Skeletal muscle tissue (tissue), 4 donors: ENCODE measurements around the gene FAM219B. TPM values are rescaled to one million over a fixed set of nuclear protein-coding genes. Genes with fewer than 3 reads are reported as not detected.
A peak's percentile ranks its signal among the peaks of the same experiment; 100 is the strongest.
"Not testable (repeated sequence)": the region's sequence is repeated elsewhere in the genome, so short reads cannot be mapped to it uniquely, and the experiment has no call there.

Experiments used
- H3K27ac ChIP-seq: one replicate; pipeline ENCODE4 v1.7.0; 2013; ENCODE audit warnings: mild to moderate bottlenecking, low read depth, low read length, inconsistent platforms
- H3K27me3 ChIP-seq, 3 donors: one replicate each; pipeline ENCODE4 v1.7.0; 2013; ENCODE audit warnings: low read length in 3 of 3; ENCODE audit not compliant: control insufficient read depth in 3 of 3, insufficient read depth in 3 of 3
- H3K36me3 ChIP-seq, 3 donors: one replicate each; pipeline ENCODE4 v1.7.0; 2013; ENCODE audit warnings: low read length in 3 of 3; ENCODE audit not compliant: control insufficient read depth in 3 of 3, insufficient read depth in 3 of 3
- H3K4me1 ChIP-seq, 3 donors: one replicate each; pipeline ENCODE4 v1.7.0; 2013; ENCODE audit warnings: low read length in 3 of 3, mild to moderate bottlenecking in 3 of 3; ENCODE audit not compliant: control insufficient read depth in 3 of 3, insufficient read depth in 3 of 3
- H3K4me3 ChIP-seq, 3 donors: one replicate each; pipeline ENCODE4 v1.7.0; 2013; ENCODE audit warnings: low read length in 3 of 3
- H3K9ac ChIP-seq, 3 donors: one replicate each; pipeline ENCODE4 v1.7.0; 2013; ENCODE audit warnings: low read length in 3 of 3, mild to moderate bottlenecking in 3 of 3, moderate library complexity in 2 of 3, low read depth in 1 of 3
- H3K9me3 ChIP-seq, 3 donors: one replicate each; pipeline ENCODE4 v1.7.0; 2013; ENCODE audit warnings: low read length in 3 of 3; ENCODE audit not compliant: control insufficient read depth in 3 of 3
- total RNA-seq: library from RNA; depleted of rRNA; stranded (reverse); fragments of >200 nt; gene quantifications from one replicate; pipeline ENCODE4 v1.2.3, GENCODE V29; 2014
- donor health status: Osteomylitis.

The FAM219B gene
- total RNA-seq, 1 donor from 2014 or later: 33.4 TPM

DNA sequence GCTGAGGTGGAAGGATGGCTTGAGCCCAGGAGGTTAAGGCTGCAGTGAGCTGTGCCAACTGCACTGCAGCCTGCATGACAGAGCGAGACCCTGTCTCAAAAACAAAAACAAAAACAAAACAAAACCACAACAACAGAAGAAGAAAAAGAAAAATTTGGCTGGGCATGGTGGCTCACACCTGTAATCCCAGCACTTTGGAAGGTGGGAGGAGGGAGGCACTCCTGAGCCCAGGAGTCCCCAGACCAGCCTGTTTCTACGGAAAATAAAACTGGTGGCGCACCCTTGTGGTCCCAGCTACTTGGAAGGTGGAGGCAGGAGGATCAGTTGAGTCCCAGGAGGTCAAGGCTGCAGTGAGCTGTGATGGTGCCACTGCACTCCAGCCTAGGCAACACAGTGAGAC lies 28.5 kb upstream of the FAM219B start:
- H3K27me3 ChIP-seq, H3K27ac ChIP-seq, H3K9ac ChIP-seq, H3K9me3 ChIP-seq, H3K36me3 ChIP-seq: not testable (repeated sequence)
- Histone ChIP-seq H3K4me1 (peaks cover 8 to 21% (median 12%) of the 10 kb centered on the region in 3 donors), H3K4me3 (peak overlapping the region in 1 of 3 donors; percentile 13)

- Histone ChIP-seq H3K9me3 (no peaks in the 10 kb centered on the region), H3K4me1 (peaks cover 8 to 21% (median 12%) of the 10 kb centered on the region in 3 donors), H3K36me3 (peaks cover 7 to 12% (median 12%) of the 10 kb centered on the region in 3 donors), H3K4me3 (no peak overlapping the region), H3K27me3 (no peaks in the 10 kb centered on the region), H3K9ac (no peak overlapping the region), H3K27ac (no peak overlapping the region)
These were observed 26.9 kb upstream of the FAM219B start for GRCh38 chr15:74933573-74933972.

DNA sequence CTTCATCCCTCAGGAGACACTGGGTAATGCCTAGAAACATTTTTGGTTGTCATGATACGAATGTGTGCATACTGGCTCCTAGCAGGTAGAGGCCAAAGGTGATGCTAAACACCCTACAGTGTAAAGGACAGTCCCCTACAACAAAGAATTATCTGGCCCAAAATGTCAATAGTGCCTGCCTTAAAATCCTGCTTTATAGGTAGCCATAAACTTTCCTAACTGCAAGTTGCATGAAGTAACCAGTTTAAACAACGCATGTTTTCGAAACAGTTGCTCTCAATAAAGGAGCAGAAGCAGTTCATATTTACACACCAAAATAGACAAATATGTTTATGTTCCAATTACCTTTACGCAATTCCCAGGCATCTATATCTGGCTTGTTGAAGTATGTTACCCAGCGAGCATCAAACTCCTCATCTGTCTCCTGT lies 22.1 kb upstream of the FAM219B start:
- Histone ChIP-seq H3K4me3 (no peak overlapping the region), H3K9me3 (no peaks in the 10 kb centered on the region), H3K4me1 (no peaks in the 10 kb centered on the region), H3K27ac (no peak overlapping the region), H3K36me3 (peaks cover 19 to 33% (median 29%) of the 10 kb centered on the region in 3 donors), H3K9ac (no peak overlapping the region), H3K27me3 (no peaks in the 10 kb centered on the region)

DNA sequence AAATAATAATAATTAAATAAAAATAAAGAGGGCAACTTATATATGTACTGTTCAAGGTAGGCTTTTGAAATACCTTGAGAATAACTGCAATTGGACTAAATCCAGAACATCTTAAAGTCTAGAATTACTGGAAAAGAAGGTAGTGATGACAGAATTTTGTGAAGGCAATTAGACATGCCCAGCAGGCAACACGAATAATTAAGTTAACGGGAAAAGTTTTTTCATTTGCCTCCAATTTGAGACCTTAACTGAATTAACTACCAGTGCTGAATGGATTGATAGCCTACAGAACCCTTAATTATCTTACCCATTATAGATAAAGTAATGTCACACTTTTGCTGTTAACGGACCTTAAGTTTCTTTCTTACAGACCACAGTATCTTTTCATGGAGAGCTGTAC lies 17.9 kb upstream of the FAM219B start:
- Histone ChIP-seq H3K4me3 (no peak overlapping the region), H3K4me1 (no peaks in the 10 kb centered on the region), H3K36me3 (peaks cover 41 to 56% (median 51%) of the 10 kb centered on the region in 3 donors), H3K9me3 (no peaks in the 10 kb centered on the region), H3K9ac (no peak overlapping the region), H3K27me3 (no peaks in the 10 kb centered on the region), H3K27ac (no peak overlapping the region)

DNA sequence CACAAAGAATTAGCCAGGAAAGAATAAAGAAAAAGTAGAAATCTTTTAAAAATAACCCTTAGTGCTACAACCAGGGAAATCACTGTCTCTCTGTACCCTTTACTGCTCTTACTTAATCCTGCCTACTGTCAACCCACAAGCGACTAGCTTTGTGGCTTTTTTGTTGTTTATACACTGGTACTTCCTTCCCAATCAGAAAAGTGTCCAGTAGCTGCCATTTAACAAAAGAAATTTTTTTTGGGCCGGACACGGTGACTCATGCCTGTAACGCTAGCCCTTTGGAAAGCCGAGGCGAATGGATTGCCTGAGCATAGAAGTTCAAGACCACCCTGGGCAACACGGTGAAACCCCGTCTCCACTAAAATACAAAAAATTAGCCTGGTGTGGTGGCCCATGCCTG lies 13.8 kb upstream of the FAM219B start:
- Histone ChIP-seq H3K27ac (no peak overlapping the region), H3K4me1 (no peaks in the 10 kb centered on the region), H3K27me3 (no peaks in the 10 kb centered on the region), H3K4me3 (no peak overlapping the region), H3K9me3 (no peaks in the 10 kb centered on the region), H3K36me3 (peaks cover 50 to 58% (median 54%) of the 10 kb centered on the region in 3 donors), H3K9ac (no peak overlapping the region)

DNA sequence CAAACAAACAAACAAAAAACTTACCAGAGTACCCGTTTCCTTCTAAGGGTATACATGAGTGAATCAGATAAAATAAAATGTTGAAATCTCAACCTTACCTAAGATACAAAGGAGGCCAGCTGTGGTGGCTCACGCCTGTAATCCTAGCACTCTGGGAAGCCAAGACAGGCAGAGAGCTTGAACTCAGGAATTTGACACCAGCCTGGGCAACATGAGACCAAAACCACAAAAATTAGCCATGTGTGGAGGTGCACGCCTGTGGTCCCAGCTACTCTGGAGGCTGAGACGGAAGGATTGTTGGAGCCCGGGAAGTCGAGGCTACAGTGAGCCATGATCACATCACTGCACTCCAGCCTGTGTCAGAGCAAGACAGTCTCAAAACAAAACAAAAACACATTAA lies 11.0 kb upstream of the FAM219B start:
- H3K4me3 ChIP-seq: no peak overlapping the region
- no peaks in the 10 kb centered on the region for H3K27me3 ChIP-seq
- no peak overlapping the region for H3K27ac ChIP-seq
- no peaks in the 10 kb centered on the region for H3K9me3 ChIP-seq
- H3K36me3 ChIP-seq: peaks cover 44 to 53% (median 53%) of the 10 kb centered on the region in 3 donors
- no peak overlapping the region for H3K9ac ChIP-seq
- no peaks in the 10 kb centered on the region for H3K4me1 ChIP-seq

- H3K4me3 ChIP-seq: not testable (repeated sequence)
- H3K36me3 ChIP-seq: peaks cover 27 to 42% (median 40%) of the 10 kb centered on the region in 3 donors
These were observed 7.1 kb upstream of the FAM219B start for GRCh38 chr15:74913799-74914198.

DNA sequence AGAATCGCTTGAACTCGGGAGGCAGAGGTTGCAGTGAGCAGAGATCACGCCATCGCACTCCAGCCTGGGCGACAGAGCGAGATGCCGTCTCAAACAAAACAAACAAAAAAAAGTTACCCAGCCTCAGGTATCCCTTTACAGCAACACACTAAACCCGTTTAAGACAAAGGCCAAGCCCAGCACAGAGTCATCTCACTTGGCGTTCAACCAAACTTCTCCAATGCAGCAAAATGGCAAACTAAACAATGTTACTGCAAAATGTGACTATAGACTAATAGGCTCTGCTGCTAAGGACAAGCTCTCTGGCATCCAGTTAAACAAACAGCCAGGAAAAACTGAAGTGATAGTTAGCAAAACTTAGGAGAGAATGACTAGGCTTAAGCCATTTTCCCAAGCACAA lies 6.4 kb upstream of the FAM219B start:
- peaks cover 21 to 36% (median 34%) of the 10 kb centered on the region in 3 donors for H3K36me3 ChIP-seq
- H3K9ac ChIP-seq: no peak overlapping the region
- H3K4me3 ChIP-seq: no peak overlapping the region
- H3K27ac ChIP-seq: no peak overlapping the region
- no peaks in the 10 kb centered on the region for H3K9me3 ChIP-seq
- peaks cover 0 to 2% (median 0%) of the 10 kb centered on the region in 3 donors for H3K4me1 ChIP-seq
- H3K27me3 ChIP-seq: no peaks in the 10 kb centered on the region

More at GRCh38 chr15:74913799-74914198, 7.1 kb upstream of the FAM219B start:
- H3K4me1 ChIP-seq, H3K9ac ChIP-seq, H3K27ac ChIP-seq, H3K9me3 ChIP-seq, H3K27me3 ChIP-seq: not testable (repeated sequence)

DNA sequence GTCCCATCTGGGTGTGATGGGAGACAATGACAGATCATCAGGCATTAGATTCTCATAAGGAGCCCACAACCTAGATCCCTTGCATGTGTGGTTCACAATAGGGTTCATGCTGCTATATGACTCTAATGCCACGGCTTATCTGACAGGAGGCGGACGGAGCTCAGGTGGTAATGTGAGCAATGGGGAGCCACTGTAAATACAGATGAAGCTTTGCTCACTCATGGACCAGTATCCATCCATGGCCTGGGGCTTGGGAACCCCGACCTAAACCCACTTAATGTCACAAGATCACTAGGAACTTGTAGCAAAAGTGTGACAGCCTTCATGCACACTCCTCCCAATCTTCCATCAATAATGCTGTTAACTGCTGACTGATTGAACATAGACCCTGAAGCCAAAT lies 2.0 kb upstream of the FAM219B start:
- Histone ChIP-seq H3K36me3 (peaks cover 16 to 28% (median 24%) of the 10 kb centered on the region in 3 donors), H3K27ac (no peak overlapping the region), H3K9ac (no peak overlapping the region), H3K4me1 (peaks cover 18 to 27% (median 24%) of the 10 kb centered on the region in 3 donors), H3K9me3 (no peaks in the 10 kb centered on the region), H3K27me3 (no peaks in the 10 kb centered on the region), H3K4me3 (no peak overlapping the region)

DNA sequence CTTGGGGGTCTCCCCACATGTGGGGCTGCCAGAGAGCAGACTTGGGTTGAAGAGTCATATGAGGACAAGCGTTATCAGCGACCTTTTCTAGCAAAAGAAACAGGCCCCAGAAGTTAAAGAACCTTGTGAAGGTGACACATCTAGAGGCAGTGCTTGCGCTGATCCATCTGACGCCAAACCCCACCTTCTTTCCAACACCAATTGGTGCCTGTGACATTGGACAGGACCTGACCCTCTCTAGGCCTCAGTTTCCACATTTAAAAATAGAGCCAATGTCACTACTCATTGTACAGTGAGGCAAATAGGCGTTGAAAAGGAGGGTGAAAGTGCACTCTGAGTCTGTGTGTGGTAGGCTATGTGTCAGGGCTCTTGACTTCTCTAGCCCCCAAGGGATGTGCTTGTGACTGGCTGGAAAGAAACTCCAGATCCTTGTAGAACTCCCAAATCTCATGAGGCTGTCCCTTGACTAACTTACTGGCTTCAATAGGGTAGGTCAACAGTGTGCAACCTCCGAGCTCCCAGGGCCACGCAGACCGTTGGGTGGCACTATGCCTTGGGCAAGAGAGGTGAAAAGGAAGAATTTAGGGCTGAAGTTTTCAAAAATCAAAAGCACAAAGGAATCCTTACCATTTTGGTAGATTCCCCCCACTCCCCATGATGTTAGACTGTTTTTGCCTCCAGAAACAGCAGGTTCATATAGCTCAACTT lies 666 bp upstream of the FAM219B start:
- H3K4me1 ChIP-seq: peaks cover 18 to 30% (median 24%) of the 10 kb centered on the region in 3 donors

More for the DNA sequence above, 666 bp upstream of the FAM219B start:
- Histone ChIP-seq H3K9ac (peak overlapping the region; percentile 92 to 99 (median 97)), H3K9me3 (no peaks in the 10 kb centered on the region), H3K36me3 (peaks cover 24 to 31% (median 30%) of the 10 kb centered on the region in 3 donors), H3K27me3 (no peaks in the 10 kb centered on the region), H3K27ac (peak overlapping the region; percentile 94), H3K4me3 (peak overlapping the region; percentile 92 to 98 (median 94))
